Activated CD4-positive, alpha-beta T cell treated with anti-CD3 and anti-CD28 coated beads for 48 hours (primary cell): ENCODE results near the gene UTS2R.
A peak's percentile ranks its signal among the peaks of the same experiment; 100 is the strongest.
"Not testable (repeated sequence)": the region's sequence is repeated elsewhere in the genome, so short reads cannot be mapped to it uniquely, and the experiment has no call there.

Experiments used
- DNase-seq: peaks from one replicate; pipeline ENCODE4 v3.0.0-alpha.2; 2020

The UTS2R gene

GRCh38 chr17:82334622-82335394 is 36.8 kb upstream of the UTS2R start:
- no peak for DNase-seq

GRCh38 chr17:82338858-82339633 is 32.5 kb upstream of the UTS2R start:
- DNase-seq = no peak

- no peak for DNase-seq
Observed at GRCh38 chr17:82339634-82340580, 31.7 kb upstream of the UTS2R start.

DNA sequence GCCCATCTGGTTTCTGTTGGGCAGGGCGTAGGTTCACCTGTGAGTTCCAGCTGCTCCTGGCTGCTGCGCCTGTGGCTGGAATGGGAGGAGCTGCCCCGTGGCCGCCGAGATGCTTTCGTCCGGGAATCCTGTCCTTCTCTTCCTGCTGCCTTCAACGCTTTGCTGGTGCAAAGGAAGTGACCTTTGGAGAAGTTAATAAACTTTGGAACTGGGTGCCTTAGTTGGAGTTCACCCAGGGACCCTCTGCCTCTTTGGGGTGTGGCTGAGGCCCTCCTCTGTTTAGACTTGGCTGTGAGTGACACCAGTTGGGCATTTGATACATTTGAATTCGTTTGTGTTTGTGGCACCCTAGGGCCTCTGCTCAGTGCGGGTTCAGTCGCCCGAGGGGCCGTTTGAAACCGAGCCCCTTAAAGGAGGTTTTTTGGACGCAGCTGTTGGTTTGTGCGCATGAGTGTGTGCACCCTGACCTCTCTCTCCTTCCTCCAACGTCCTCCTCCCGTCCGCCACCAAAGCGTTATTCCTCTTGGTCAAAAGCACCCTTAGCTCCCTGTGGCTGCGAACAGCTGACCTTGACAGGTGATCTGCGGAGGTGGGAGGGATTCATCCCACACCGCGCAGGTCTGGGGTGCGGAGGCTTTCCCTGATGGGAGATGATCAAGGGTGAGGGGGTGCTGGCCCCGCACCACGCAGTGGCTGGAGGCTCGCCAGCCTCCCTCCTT is 29.0 kb upstream of the UTS2R start:
- DNase-seq = no peak

DNA sequence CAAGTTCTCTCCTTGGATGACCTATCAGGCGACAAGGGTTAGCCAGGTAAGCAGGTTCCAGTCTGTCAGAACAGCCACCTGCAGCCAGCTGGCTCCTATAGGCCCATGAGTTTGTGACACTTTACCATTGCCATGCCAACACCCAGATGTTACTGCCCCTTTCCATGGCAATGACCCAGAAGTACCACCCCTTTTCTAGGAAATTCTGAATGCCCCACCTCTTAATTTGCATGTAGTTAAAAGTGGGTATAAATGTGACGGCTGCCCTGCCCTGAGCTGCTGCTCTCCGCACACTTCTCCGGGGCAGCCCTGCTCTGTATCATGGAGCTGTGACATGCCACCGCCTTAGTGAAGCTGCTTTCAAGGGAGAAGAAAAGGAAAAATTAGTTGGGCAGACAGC is 28.0 kb upstream of the UTS2R start:
- no peak for DNase-seq

DNA sequence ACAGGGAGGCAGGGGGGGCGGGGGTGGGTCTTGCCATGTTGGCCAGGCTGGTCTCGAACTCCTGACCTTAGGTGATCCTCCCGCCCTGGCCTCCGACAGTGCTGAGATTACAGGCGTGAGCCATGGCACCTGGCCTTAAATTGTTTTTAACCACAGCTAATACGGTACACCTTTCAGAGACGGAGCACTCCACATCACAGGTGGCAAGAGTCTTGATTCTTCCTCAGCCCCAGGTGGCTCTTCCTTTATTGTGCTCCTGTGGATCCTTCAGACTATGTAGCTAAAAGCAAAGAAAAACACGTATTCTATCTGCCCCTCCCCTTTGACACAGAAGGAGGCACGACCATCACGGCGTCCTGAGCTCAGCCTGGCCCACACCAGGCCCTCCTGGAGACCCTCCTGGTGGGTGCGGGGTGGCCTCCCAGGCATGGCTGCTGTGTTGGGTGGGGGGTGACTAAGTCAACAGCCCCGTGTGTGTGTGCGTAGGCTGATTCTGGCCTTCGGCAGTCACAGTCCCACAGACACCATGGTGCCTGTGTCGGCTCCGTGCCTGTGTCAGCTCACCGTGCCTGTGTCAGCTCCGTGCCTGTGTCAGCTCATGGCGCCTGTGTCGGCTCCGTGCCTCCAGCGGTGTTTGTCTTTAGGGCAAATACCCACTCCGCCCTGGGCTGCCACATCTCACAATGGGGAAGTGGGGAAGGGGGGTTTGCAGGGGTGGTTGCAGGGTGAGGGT is 27.2 kb upstream of the UTS2R start:
- no peak for DNase-seq

DNA sequence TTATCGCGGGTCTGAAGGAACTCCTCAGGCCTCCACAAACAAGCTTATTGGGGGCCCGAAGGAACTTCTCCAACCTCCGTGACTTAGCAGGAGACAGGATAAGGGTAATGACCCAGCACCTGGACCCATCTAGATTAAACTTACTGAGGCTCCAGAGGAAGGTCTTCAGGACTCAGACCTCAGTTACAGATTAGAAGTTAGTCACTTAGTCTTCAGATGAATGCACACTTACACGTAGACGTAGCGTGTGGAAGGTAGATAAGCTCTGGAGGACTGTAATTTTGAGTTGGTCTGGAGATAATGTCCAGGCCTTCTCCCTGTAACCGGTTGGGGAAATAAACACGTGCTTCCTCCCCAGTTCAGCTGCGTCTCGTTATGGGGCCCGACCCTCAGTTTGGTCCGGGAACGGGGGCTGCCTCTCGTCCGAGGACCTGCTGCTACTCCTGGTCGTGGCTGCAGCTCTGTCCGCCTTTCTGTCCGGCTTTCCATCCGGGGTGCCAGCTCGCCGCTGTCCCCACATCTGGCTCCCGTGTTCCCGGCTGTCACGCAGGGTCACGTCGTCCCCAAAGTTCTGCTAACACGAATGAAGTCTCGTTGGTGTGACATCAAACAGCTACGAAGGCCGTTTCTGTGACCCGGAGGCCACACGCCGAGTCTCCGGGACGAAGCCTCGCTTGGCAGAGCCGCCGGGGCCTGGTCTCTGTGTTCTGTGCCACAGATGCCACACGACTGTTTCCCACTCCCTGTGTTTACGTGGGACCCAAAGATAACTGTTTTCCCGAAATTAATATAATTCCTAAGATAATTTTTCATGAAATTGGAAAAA is 26.2 kb upstream of the UTS2R start:
- DNase-seq = no peak

GRCh38 chr17:82346342-82347300 is 24.9 kb upstream of the UTS2R start:
- DNase-seq = no peak

- DNase-seq = not testable (repeated sequence)
Observed at GRCh38 chr17:82347994-82348393, 23.6 kb upstream of the UTS2R start.

GRCh38 chr17:82348434-82348833 is 23.1 kb upstream of the UTS2R start:
- DNase-seq = no peak

DNA sequence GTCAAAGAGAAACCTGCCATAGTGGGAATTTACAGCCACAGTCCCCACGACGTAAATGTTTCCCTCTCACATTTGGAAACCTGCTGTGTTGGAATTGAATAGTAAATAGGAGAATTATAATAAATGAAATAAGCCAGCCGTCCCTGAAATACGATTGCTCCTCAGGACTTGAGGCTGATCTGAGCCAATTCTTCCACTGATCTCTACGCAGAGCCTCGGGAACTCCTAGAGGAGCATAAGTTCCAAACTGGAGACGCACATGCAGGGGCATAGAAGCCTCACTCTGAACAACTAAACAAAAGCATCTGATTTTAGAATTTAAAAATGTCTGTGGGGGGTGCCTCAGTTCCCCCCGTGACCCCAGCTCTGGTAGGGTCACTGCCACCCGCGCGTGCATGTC is 22.7 kb upstream of the UTS2R start:
- no peak for DNase-seq

GRCh38 chr17:82349287-82349701 is 22.3 kb upstream of the UTS2R start:
- DNase-seq = no peak

GRCh38 chr17:82350182-82351030 is 21.2 kb upstream of the UTS2R start:
- DNase-seq = peak; percentile 72

- DNase-seq = no peak
Observed at GRCh38 chr17:82351254-82351712, 20.3 kb upstream of the UTS2R start.

DNA sequence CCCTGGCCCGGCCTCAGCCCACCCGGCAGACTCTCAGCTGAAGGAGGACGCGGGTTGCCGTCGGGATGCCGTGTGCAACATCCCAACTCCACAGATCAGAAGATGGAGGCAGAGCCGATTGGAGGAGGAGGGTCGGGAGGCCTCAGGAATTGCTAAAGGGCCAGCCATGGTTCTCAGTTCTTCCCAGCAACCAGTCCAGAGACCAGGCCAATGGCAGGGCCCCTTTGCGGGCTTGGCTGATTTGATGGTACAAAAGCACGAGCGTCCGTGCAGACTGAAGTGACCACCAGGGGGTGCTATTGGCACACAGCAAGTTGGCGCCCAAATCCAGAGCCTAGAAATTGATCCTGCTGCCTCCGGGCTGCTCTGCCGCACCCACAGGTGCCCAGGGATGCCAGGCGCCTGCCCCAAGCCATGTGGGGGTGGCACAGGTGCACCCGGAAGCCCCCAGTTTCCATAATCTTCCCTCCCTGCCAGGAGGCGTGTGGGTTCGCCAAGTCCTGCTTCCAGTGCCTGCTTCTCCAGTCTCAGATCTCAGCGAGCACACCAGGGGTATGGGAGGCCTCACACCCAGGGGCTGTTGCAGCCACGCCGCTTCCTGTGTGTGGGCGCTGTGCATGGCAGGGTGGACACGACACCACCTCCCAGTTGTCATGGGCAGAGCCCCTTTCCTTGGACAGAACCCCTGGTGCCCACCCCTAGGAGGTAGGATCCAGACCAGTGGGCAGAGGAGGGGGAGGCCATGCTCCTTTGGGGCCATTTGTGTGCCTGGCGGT is 19.7 kb upstream of the UTS2R start:
- peak; percentile 91 for DNase-seq

GRCh38 chr17:82353484-82353883 is 18.1 kb upstream of the UTS2R start:
- DNase-seq = no peak

GRCh38 chr17:82354804-82355308 is 16.7 kb upstream of the UTS2R start:
- no peak for DNase-seq
